Measurements from ENCODE around the gene THAP8.

Gene THAP8

DNA sequence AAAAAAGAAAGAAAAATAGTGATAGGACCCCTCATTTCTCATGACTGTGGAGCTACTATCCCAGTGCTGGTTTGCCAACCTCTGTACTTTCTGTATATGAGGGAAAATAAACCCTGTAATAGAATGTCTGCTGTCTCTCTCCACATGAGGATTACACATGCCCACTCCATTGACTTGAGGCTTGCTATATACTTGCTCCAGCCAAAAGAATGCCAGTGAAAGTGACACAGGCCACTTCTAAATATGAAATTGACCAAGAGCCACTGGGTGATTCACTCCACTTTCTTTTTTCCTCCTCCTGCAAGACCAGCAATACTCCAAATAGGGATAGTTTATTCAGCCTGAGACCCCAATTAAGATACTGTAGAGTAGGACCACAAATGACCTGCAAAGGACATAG, 6.2 kb downstream of the THAP8 start:
- Histone ChIP-seq H3K27me3 (ENCODE audit: insufficient read depth, poor library complexity, severe bottlenecking) (no peaks in the 10 kb centered on the region), H3K27ac (replicated peaks) (no peak overlapping the region), H3K4me3 (replicated peaks; ENCODE audit: insufficient read depth, low read length) (no peak overlapping the region)
- no peak for DNase-seq (ENCODE audit: low read depth in 1 of 2, low spot score in 1 of 2)
- TF ChIP-seq GABPA (IDR thresholded peaks at IDR 0.05; ENCODE audit: low read depth) (no peak), POLR2AphosphoS5 (IDR thresholded peaks at IDR 0.05; ENCODE audit: low read depth) (no peak), SPI1 (IDR thresholded peaks at IDR 0.05; ENCODE audit: borderline replicate concordance, low read depth) (no peak)
- TF ChIP-seq, protein P1, sequence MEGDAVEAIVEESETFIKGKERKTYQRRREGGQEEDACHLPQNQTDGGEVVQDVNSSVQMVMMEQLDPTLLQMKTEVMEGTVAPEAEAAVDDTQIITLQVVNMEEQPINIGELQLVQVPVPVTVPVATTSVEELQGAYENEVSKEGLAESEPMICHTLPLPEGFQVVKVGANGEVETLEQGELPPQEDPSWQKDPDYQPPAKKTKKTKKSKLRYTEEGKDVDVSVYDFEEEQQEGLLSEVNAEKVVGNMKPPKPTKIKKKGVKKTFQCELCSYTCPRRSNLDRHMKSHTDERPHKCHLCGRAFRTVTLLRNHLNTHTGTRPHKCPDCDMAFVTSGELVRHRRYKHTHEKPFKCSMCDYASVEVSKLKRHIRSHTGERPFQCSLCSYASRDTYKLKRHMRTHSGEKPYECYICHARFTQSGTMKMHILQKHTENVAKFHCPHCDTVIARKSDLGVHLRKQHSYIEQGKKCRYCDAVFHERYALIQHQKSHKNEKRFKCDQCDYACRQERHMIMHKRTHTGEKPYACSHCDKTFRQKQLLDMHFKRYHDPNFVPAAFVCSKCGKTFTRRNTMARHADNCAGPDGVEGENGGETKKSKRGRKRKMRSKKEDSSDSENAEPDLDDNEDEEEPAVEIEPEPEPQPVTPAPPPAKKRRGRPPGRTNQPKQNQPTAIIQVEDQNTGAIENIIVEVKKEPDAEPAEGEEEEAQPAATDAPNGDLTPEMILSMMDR (IDR thresholded peaks at IDR 0.05; ENCODE audit: insufficient read depth, low read length) = no peak
- TF ChIP-seq, protein P2, sequence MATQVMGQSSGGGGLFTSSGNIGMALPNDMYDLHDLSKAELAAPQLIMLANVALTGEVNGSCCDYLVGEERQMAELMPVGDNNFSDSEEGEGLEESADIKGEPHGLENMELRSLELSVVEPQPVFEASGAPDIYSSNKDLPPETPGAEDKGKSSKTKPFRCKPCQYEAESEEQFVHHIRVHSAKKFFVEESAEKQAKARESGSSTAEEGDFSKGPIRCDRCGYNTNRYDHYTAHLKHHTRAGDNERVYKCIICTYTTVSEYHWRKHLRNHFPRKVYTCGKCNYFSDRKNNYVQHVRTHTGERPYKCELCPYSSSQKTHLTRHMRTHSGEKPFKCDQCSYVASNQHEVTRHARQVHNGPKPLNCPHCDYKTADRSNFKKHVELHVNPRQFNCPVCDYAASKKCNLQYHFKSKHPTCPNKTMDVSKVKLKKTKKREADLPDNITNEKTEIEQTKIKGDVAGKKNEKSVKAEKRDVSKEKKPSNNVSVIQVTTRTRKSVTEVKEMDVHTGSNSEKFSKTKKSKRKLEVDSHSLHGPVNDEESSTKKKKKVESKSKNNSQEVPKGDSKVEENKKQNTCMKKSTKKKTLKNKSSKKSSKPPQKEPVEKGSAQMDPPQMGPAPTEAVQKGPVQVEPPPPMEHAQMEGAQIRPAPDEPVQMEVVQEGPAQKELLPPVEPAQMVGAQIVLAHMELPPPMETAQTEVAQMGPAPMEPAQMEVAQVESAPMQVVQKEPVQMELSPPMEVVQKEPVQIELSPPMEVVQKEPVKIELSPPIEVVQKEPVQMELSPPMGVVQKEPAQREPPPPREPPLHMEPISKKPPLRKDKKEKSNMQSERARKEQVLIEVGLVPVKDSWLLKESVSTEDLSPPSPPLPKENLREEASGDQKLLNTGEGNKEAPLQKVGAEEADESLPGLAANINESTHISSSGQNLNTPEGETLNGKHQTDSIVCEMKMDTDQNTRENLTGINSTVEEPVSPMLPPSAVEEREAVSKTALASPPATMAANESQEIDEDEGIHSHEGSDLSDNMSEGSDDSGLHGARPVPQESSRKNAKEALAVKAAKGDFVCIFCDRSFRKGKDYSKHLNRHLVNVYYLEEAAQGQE (IDR thresholded peaks at IDR 0.05; ENCODE audit: insufficient replicate concordance, low read depth) = no peak

DNA sequence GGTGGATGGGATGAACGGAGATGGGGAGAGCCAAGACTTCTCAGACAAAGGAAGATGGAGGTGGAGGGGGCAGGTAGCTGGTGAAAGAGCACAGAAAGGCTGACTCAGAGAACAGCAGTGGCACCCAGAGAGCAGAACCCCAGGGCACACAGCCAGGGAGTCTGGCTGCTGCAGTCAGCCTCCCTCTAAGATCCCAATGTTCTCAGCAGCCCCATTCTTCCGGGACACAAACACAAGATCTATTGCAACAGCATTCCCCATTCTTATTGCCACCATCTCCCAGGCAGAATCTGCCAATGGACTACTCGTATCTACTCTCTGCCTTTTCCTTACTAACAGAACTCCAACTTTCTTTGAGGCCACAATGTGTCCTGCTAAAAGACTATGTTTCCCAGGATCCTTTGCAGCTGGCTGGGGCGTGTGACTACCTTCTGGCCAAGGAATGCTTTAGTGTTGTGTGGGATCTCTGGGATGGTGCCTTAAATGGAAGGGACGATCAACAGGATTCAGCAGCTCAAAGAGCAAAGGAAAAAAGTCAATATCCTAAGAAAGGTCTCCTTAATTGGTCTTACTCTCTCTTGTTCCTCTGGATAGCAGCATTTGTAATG, 7.5 kb downstream of the THAP8 start:
- DNase-seq (ENCODE audit: low read depth in 1 of 2, low spot score in 1 of 2) = no peak
- Histone ChIP-seq H3K27ac (replicated peaks) (no peak overlapping the region), H3K27me3 (ENCODE audit: insufficient read depth, poor library complexity, severe bottlenecking) (no peaks in the 10 kb centered on the region), H3K4me3 (replicated peaks; ENCODE audit: insufficient read depth, low read length) (no peak overlapping the region)
- TF ChIP-seq POLR2AphosphoS5 (IDR thresholded peaks at IDR 0.05; ENCODE audit: low read depth) (no peak), SPI1 (IDR thresholded peaks at IDR 0.05; ENCODE audit: borderline replicate concordance, low read depth) (no peak)
- TF ChIP-seq, protein P2 (IDR thresholded peaks at IDR 0.05; ENCODE audit: insufficient replicate concordance, low read depth) = no peak

- DNase-seq (ENCODE audit: low read depth in 1 of 2, low spot score in 1 of 2) = no peak
Measured at GRCh38 chr19:36043952-36044351, 10.1 kb downstream of the THAP8 start.

More at GRCh38 chr19:36043952-36044351, 10.1 kb downstream of the THAP8 start:
- no peak overlapping the region for H3K27ac ChIP-seq (replicated peaks)
- H3K4me3 ChIP-seq (replicated peaks; ENCODE audit: insufficient read depth, low read length) = no peak overlapping the region
- TF ChIP-seq POLR2AphosphoS5 (IDR thresholded peaks at IDR 0.05; ENCODE audit: low read depth) = no peak
- TF ChIP-seq, protein P2 (IDR thresholded peaks at IDR 0.05; ENCODE audit: insufficient replicate concordance, low read depth) = no peak
- no peak for TF ChIP-seq SPI1 (IDR thresholded peaks at IDR 0.05; ENCODE audit: borderline replicate concordance, low read depth)
- TF ChIP-seq, protein P1 (IDR thresholded peaks at IDR 0.05; ENCODE audit: insufficient read depth, low read length) = no peak
- TF ChIP-seq GABPA (IDR thresholded peaks at IDR 0.05; ENCODE audit: low read depth) = no peak
- no peaks in the 10 kb centered on the region for H3K27me3 ChIP-seq (ENCODE audit: insufficient read depth, poor library complexity, severe bottlenecking)

Data from HL-60 (cell line).